HepG2 (cell line): ENCODE data around the gene ELOVL2. TPM values are rescaled to one million over a fixed set of nuclear protein-coding genes. Genes with fewer than 3 reads are reported as not detected.

Experiments used
- ARID5B ChIP-seq: IDR thresholded peaks from 2 replicates; pipeline ENCODE4 v1.4.0; 2020; ENCODE audit warnings: mild to moderate bottlenecking, missing genetic modification reagents
- BCL6 ChIP-seq: IDR thresholded peaks from 2 replicates; pipeline ENCODE4 v1.6.1; 2016; ENCODE audit warnings: missing genetic modification reagents, missing compliant biosample characterization
- EP300 ChIP-seq, 3 experiments: sonication (generic) in 1 of 3; formaldehyde crosslinking in 1 of 3; IDR thresholded peaks; 2 replicates each; pipeline versions ENCODE4 v1.5.1 to v1.6.1; 2011 to 2020; ENCODE audit warnings: low read depth in 2 of 3, low read length in 2 of 3, borderline replicate concordance in 1 of 3, improper control_type of control experiment in 1 of 3, mild to moderate bottlenecking in 1 of 3, missing genetic modification reagents in 1 of 3, moderate library complexity in 1 of 3
- FOSL1 ChIP-seq: sonication (generic); formaldehyde crosslinking; IDR thresholded peaks from 2 replicates; pipeline ENCODE4 v1.9.0; 2021; ENCODE audit warnings: missing genetic modification reagents, borderline replicate concordance
- HOMEZ ChIP-seq: IDR thresholded peaks from 2 replicates; pipeline ENCODE4 v1.6.1; 2016; ENCODE audit warnings: low read depth
- POLR2A ChIP-seq, 2 experiments: IDR thresholded peaks; 2 replicates each; pipeline ENCODE4 v1.6.1; 2011; ENCODE audit warnings: low read depth in 2 of 2, low read length in 2 of 2, mild to moderate bottlenecking in 1 of 2, moderate library complexity in 1 of 2; ENCODE audit not compliant: insufficient read depth in 1 of 2
- RFX5 ChIP-seq: IDR thresholded peaks from 2 replicates; pipeline ENCODE4 v1.6.1; 2011; ENCODE audit warnings: low read depth, low read length, improper control_type of control experiment
- SOX13 ChIP-seq, 3 experiments: fragments of 450-650 bp in 1 of 3; sonication (generic) in 1 of 3; formaldehyde crosslinking in 1 of 3; IDR thresholded peaks in 2 of 3; conservative IDR thresholded peaks in 1 of 3; 2 replicates each; pipeline versions ENCODE4 v1.5.0 to v1.6.1; 2016 to 2020; ENCODE audit warnings: antibody characterized with exemption in 1 of 3, mild to moderate bottlenecking in 1 of 3, missing compliant biosample characterization in 1 of 3, missing genetic modification reagents in 1 of 3, moderate library complexity in 1 of 3
- SOX5 ChIP-seq: IDR thresholded peaks from 2 replicates; pipeline ENCODE4 v1.6.1; 2016; ENCODE audit warnings: borderline replicate concordance
- SP5 ChIP-seq: IDR thresholded peaks from 2 replicates; pipeline ENCODE4 v1.6.1; 2016; ENCODE audit warnings: low read depth, borderline replicate concordance
- SSRP1 ChIP-seq: IDR thresholded peaks from 2 replicates; pipeline ENCODE4 v1.6.1; 2016; ENCODE audit warnings: control low read depth
- TEAD3 ChIP-seq: optimal IDR thresholded peaks from 2 replicates; pipeline ENCODE3; 2016; ENCODE audit warnings: borderline replicate concordance
- ZHX2 ChIP-seq, 2 experiments: sonication (generic) in 1 of 2; formaldehyde crosslinking in 1 of 2; IDR thresholded peaks; 2 replicates each; pipeline versions ENCODE4 v1.6.1 to v1.9.0; 2014 to 2022; ENCODE audit warnings: antibody characterized with exemption in 1 of 2, borderline replicate concordance in 1 of 2, inconsistent platforms in 1 of 2, low read depth in 1 of 2, missing genetic modification reagents in 1 of 2
- ZNF292 ChIP-seq: sonication (generic); formaldehyde crosslinking; IDR thresholded peaks from 2 replicates; pipeline ENCODE4 v1.8.1; 2022; ENCODE audit warnings: mild to moderate bottlenecking, low read depth, missing genetic modification reagents, borderline replicate concordance
- polyA plus RNA-seq, 8 experiments: library from polyadenylated mRNA; depleted of rRNA in 3 of 8; stranded (reverse) in 7 of 8; unstranded in 1 of 8; fragments of >200 nt; fragmentation: Illumina TruSeq in 4 of 8; extraction: Trizol in 4 of 8; gene quantifications; 2 replicates each; pipeline versions ENCODE4 v1.2.1 to v1.2.3, GENCODE V29; 2011 to 2016; ENCODE audit warnings: low read depth in 4 of 8, missing spikeins in 1 of 8, mixed read lengths in 1 of 8; ENCODE audit not compliant: insufficient read depth in 1 of 8
- total RNA-seq, 5 experiments: library from RNA; depleted of rRNA; stranded (reverse); fragments of >200 nt; fragmentation: Illumina TruSeq; extraction: Trizol; gene quantifications; 2 replicates each; pipeline ENCODE4 v1.2.3, GENCODE V29; 2016; ENCODE audit warnings: low read depth in 1 of 5
- TF ChIP-seq, protein P1 (sequence below): sonication (generic); formaldehyde crosslinking; IDR thresholded peaks from 2 replicates; pipeline ENCODE4 v1.8.0; 2022; ENCODE audit warnings: mild to moderate bottlenecking, missing genetic modification reagents, moderate library complexity

Gene ELOVL2
- total and polyA plus RNA-seq, 2 of the 13 experiments (the other 11 are each of a cell fraction or from before 2014, with no cell fraction given) = 43.6 to 65.4 TPM

DNA sequence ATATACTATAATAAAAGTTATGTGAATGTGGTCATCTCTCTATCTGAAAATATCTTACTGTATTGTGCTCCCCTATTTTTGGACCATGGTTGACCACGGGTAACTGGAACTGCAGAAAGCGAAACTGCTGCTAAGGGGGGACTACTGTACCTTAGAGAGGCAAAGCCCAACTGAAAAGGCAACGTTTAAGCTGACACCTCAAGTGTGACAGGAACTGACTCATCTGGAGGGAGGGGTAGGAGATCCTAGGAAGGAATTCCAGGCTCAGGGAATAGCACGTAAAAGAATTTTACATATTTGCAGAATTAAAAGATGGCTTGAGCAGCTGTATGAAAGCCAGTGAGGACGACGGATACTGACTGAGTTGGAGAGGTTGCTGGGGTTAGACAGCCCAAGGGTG, 34.8 kb downstream of the ELOVL2 start (continued):
- no peak for TF ChIP-seq BCL6 (CRISPR knock-in tag)
- TF ChIP-seq ZNF292 (CRISPR knock-in tag) = no peak
- TF ChIP-seq SP5 (CRISPR knock-in tag) = peak; percentile 42; the same call in 1 of the 2 replicates
- TF ChIP-seq POLR2A (IDR thresholded peaks at IDR 0.05; ENCODE audit: insufficient read depth in 1 of 2, low read depth in 2 of 2, low read length in 2 of 2) = 0 out of 4 replicates have a peak, but pooled peaks of 1 of the 2 experiments have one; percentile 31
- no peak for TF ChIP-seq RFX5
- TF ChIP-seq HOMEZ = 0 out of 2 replicates have a peak, but pooled peaks have one; percentile 22
- TF ChIP-seq TEAD3 (CRISPR knock-in tag) = peak; percentile 60
- TF ChIP-seq ZHX2 (IDR thresholded peaks at IDR 0.05; ENCODE audit: low read depth) = no peak
- 0 out of 2 replicates have a peak, but pooled peaks have one; percentile 0 for TF ChIP-seq ZHX2 (CRISPR knock-in tag; IDR thresholded peaks at IDR 0.05; ENCODE audit: borderline replicate concordance)
- TF ChIP-seq SSRP1 (CRISPR knock-in tag) = 0 out of 2 replicates have a peak, but pooled peaks have one; percentile 2
- TF ChIP-seq ARID5B = peak; percentile 78
- TF ChIP-seq EP300 (IDR thresholded peaks at IDR 0.05; ENCODE audit: low read depth in 2 of 2, low read length in 2 of 2) = peak in 1 of 2 experiments; percentile 57; a peak in 2 of 4 replicates
- TF ChIP-seq EP300 (CRISPR knock-in tag; IDR thresholded peaks at IDR 0.05; ENCODE audit: borderline replicate concordance) = no peak
- TF ChIP-seq SOX5 = 0 out of 2 replicates have a peak, but pooled peaks have one; percentile 17
- peak; percentile 56; the same call in 1 of the 2 replicates for TF ChIP-seq FOSL1 (CRISPR knock-in tag)
- TF ChIP-seq SOX13 (IDR thresholded peaks at IDR 0.05) = no peak
- TF ChIP-seq SOX13 (CRISPR knock-in tag; conservative IDR thresholded peaks at IDR 0.05 in 1 of 2, IDR thresholded peaks at IDR 0.05 in 1 of 2) = 0 out of 4 replicates have a peak, but pooled peaks of 1 of the 2 experiments have one; percentile 23
- TF ChIP-seq, protein P1, sequence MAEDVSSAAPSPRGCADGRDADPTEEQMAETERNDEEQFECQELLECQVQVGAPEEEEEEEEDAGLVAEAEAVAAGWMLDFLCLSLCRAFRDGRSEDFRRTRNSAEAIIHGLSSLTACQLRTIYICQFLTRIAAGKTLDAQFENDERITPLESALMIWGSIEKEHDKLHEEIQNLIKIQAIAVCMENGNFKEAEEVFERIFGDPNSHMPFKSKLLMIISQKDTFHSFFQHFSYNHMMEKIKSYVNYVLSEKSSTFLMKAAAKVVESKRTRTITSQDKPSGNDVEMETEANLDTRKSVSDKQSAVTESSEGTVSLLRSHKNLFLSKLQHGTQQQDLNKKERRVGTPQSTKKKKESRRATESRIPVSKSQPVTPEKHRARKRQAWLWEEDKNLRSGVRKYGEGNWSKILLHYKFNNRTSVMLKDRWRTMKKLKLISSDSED (CRISPR knock-in tag) = no peak
